ENCODE results near the gene MINAR2. TPM values are rescaled to one million over a fixed set of nuclear protein-coding genes. Genes with fewer than 3 reads are reported as not detected.

Gene MINAR2
- total RNA-seq, 1 donor from 2014 or later = not detected

DNA sequence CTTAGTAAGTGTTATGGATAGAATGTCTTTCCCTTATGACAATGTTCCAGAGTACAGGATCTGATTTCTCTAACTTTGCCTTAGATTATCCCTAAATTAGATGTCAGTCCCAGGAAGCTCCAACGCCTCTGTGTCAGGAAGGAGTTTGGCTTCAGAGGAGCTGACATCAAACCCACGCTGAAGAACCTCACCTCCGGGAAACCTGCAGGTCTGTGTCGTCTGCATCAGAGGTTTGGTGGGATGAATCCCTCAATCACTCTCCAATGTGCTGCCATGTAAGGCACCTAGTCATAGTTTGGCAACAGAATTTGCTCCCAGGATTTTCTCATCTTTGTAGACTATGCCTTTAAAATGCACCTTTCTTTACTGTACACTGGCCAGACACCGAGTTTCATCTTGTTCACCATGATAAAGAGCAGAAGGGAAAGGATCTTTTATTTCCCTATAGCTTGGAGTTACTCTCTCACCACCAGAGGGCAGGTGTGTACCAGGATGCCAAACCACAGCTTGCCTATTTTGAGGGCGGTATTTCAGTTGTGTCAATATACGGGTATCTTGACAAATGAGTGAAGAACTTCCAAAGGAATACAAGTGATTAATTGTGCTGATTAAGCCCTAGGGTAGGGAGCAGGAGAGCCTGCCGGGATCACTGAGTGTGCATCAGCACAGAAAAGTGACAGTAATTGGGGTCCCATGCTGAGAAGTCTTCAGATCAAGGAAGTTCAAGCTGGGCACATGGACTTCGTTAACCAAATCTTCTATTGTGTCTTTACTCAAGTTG lies 23.4 kb downstream of the MINAR2 start:
- intact Hi-C loops (cut with micrococcal nuclease) = loop anchor here (1.0 to 2.0 kb wide), 2 partner anchors 81 to 1340 kb away; no protein-coding TSS in a partner anchor

DNA sequence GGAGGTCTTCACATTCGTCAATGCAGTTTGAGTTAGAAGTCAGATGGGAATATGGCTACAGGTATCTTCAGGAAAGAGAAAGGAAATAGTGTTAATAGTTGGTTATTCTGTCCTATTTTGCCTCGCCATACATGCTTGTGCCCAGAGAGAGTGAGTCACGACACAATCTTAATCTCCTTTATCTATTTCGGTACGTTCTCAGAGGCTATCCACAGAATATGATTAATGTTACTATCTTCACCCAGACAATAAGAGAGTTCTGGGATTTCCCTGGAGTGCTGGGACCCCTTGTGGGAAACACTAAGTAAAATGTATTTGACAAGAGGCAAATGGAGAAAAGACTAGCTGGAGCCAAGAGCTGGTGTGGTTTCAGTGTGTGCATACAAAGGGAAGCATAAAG lies 25.5 kb downstream of the MINAR2 start:
- intact Hi-C loops (cut with micrococcal nuclease) = no loop called here

DNA sequence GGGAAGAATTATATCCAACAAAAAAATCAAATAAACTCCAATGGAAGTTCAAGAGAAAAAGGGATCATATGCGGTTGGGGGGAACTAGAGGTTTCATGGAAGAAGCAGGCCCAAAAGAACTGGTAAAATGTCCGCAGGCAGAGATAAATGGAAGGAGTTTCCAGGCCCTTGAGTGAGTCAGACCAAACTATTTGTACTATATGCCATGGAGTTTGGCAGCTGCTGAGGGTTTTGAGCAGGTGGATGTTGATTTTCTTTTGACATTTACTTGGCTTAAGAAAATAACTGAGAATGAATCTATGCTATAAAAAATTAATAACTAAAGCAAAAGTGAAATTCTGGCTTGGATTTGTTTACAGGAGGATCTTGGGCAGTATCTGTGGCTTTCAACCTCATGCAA lies 33.7 kb downstream of the MINAR2 start:
- intact Hi-C loops (cut with micrococcal nuclease) = no loop called here

DNA sequence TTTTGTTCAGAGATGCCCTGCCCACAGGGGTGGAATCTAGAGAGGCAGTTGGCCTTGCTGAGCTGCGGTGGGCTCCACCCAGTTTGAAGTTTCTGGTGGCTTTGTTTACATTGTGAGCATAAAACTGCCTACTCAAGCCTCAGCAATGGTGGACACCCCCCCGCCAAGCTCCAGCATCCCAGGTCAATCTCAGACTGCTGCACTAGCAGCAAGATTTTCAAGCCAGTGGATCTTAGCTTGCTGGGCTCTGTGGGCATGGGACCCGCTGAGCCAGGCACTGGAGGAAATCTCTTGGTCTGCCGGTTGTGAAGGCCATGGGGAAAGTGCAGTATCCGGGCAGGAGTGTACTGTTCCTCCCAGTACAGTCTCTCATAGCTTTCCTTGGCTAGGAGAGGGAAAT lies 55.5 kb downstream of the MINAR2 start:
- intact Hi-C loops (cut with micrococcal nuclease) = no loop called here

DNA sequence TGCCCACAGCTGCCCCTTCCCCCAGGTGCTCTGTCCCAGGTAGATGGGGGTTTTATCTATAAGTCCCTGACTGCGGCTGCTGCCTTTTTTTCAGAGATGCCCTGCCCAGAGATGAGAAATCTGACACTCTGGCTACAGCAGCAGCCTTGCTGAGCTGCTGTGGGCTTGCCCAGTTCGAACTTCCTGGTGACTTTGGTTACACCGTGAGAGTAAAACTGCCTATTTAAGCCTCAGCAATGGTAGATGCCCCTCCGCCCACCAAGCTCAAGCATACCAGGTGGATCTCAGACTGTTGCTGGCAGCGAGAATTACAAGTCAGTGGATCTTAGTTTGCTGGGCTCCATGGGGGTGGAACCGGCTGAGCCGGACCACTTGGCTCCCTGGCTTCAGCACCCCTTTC lies 56.8 kb downstream of the MINAR2 start:
- intact Hi-C loops (cut with micrococcal nuclease) = no loop called here

DNA sequence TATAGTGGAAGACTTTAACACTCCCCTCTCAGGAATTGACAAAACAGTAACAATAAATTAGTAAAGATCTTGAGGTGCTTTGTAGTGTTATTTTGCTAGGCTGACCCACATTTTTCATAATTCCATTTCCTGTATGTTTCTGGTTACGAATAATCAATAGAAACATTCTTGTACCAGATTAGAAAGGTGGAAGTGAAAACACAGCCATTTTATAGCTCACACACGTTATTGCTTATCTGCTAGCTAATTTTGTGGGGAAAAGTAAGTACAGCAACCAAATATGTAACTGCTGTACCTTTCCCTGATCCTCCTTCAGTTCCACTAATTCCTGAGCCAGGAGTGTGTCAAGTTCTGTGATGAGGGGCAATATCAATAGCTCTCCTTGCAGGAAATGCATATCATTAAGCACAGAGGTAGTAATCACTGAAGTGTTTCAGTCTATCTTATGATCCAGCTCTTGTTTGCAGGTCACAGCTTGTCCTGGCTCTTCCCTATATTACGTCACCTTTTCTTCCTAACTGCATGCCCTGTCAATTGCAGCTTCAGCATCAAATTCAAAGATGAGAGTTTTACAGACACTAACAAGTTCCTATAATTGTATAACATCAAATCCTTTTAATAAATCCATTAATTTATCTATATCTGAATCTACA lies 59.4 kb downstream of the MINAR2 start:
- intact Hi-C loops (cut with micrococcal nuclease) = no loop called here

Other genes starting within 250 kb of the MINAR2 start
- gene CHSY3, start 156.4 kb downstream of the MINAR2 start, total RNA-seq = not detected in 2 replicates

Measured in T-helper 2 cell treated with Interferon-gamma antibody and Interleukin-4, amounts not matched to agents 100 ng/mL and 5 ng/mL, for 36 hours (primary cell).